Muscle layer of colon (tissue), 2 donors: ENCODE results near the gene VPS33B.

ENCODE experiments used
- H3K27ac ChIP-seq: one replicate; pipeline ENCODE4 v1.7.0; 2013; ENCODE audit warnings: low read depth, mild to moderate bottlenecking, low read length, moderate library complexity
- H3K27me3 ChIP-seq, 2 donors: one replicate each; pipeline ENCODE4 v1.7.0; 2013; ENCODE audit warnings: low read length in 2 of 2, mild to moderate bottlenecking in 2 of 2; ENCODE audit not compliant: insufficient read depth in 2 of 2, control insufficient read depth in 1 of 2
- H3K36me3 ChIP-seq: one replicate; pipeline ENCODE4 v1.7.0; 2013; ENCODE audit warnings: mild to moderate bottlenecking, low read length; ENCODE audit not compliant: insufficient read depth
- H3K4me1 ChIP-seq: one replicate; pipeline ENCODE4 v1.7.0; 2013; ENCODE audit warnings: mild to moderate bottlenecking, low read length; ENCODE audit not compliant: insufficient read depth
- H3K4me3 ChIP-seq, 2 donors: one replicate each; pipeline ENCODE4 v1.7.0; 2013; ENCODE audit warnings: low read length in 2 of 2, low read depth in 1 of 2, mild to moderate bottlenecking in 1 of 2, moderate library complexity in 1 of 2
- H3K9ac ChIP-seq: one replicate; pipeline ENCODE4 v1.7.0; 2013; ENCODE audit warnings: low read length
- H3K9me3 ChIP-seq: one replicate; pipeline ENCODE4 v1.7.0; 2013; ENCODE audit warnings: mild to moderate bottlenecking, low read length
- donor health status: abdominal sarcoma.
- donor health status: Adenocarcinoma of cecum.

VPS33B gene

DNA sequence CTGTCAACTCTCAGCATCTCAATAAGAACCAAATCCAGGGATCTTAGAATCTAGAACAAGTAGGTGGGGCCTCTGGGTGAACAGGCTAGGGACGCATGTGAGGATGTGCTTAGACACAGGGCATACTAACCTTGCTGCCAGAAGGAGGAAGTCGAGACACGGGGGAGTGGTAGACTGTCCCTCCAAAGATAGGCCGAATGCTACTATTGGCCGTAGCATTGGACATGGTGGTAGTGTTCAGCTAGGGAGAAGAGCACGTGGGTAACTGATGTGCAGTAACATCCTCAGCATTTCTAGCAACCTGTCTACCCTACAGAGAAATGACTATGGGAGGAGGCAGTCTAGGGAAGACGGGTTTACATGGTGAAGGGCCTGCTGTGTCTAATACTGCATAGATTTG lies 52.1 kb downstream of the VPS33B start:
- Histone ChIP-seq H3K27me3 (no peaks in the 10 kb centered on the region), H3K9me3 (no peaks in the 10 kb centered on the region), H3K27ac (no peak overlapping the region), H3K36me3 (peaks cover 15% of the 10 kb centered on the region), H3K4me3 (no peak overlapping the region), H3K4me1 (no peaks in the 10 kb centered on the region), H3K9ac (no peak overlapping the region)

DNA sequence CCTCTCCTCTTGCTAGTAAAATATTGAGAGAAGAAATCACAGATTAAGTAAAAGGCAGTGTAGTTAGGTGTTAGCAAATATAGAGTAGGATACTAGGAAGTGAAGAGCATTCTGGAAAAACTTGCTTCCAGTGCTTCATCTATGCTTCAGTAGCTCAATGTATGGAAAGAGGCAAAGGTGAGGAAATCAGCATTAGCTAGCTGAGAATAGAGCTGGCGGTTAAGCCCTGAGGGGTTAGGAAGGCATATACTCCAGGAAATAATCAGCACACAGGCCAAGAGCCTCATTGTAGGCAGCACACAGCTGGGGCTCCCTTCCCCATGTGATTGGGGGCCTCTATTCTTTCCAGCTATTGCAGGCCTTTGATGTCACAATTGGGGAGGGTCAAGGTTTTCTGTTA lies 54.0 kb downstream of the VPS33B start:
- Histone ChIP-seq H3K9me3 (no peaks in the 10 kb centered on the region), H3K27me3 (no peaks in the 10 kb centered on the region), H3K27ac (no peak overlapping the region), H3K4me1 (no peaks in the 10 kb centered on the region), H3K36me3 (peaks cover 15% of the 10 kb centered on the region), H3K4me3 (no peak overlapping the region), H3K9ac (no peak overlapping the region)

DNA sequence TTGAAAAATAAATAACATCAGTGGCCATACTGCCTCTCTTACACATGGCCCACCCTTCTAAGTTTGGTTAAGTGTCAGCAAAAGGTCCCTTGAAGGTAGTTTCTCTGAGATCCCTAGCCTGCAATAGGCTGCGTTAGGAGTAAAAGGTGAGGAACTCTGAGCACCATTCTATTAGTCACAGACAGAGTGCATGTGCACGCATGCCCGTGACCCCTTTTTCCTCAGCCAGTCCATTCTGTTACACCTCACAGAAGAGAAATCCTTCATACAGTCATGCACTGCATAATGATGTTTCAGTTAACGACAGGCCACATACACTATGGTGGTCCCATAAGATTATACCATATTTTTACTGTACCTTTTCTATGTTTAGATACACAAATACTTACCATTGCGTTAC lies 55.2 kb downstream of the VPS33B start:
- H3K4me1 ChIP-seq: no peaks in the 10 kb centered on the region
- no peak overlapping the region for H3K9ac ChIP-seq
- H3K27me3 ChIP-seq: no peaks in the 10 kb centered on the region
- peaks cover 25% of the 10 kb centered on the region for H3K36me3 ChIP-seq
- H3K9me3 ChIP-seq: no peaks in the 10 kb centered on the region
- no peak overlapping the region for H3K4me3 ChIP-seq
- H3K27ac ChIP-seq: no peak overlapping the region

DNA sequence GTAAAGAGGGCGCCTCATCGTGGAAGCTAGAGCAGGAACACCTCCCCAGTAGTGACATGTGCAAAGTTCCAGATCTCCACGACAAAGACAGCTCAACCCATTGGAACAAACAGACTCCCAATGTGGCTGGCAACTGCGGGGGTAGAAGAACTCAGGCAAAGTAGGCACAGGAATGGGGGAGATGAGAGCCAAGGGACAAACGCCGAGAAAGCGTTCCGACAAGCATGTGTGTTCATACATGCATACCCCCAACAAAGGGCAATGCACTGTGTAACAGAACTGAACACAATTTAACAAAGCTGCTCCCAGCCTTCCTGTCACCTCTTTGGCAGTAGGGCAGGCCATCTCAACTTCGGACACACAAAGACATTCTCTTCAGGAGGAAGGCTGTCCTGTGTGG lies 56.1 kb downstream of the VPS33B start:
- Histone ChIP-seq H3K27ac (no peak overlapping the region), H3K4me3 (no peak overlapping the region), H3K9ac (no peak overlapping the region), H3K36me3 (peaks cover 34% of the 10 kb centered on the region), H3K27me3 (no peaks in the 10 kb centered on the region), H3K4me1 (no peaks in the 10 kb centered on the region), H3K9me3 (no peaks in the 10 kb centered on the region)

DNA sequence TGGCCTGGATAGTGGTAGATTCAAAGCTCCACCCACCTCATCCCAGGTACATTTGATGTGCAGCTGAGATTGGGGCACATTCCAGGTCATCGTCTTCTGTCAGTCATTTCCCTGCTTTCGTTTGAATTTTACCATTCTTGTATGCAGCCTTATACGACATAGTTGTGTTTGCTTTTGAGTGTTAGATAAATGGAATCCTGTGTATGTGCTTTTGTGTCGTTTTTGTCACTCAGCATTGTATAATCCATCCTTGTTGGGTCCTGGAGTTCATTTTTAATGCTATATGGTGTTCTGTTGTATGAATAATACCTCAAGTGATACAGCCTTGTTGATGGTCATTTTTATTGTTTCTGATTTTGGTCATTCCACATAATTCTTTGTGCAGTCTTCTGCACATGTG lies 60.4 kb downstream of the VPS33B start:
- Histone ChIP-seq H3K27me3 (no peaks in the 10 kb centered on the region), H3K4me1 (peaks cover 24% of the 10 kb centered on the region), H3K4me3 (no peak overlapping the region), H3K9ac (no peak overlapping the region), H3K27ac (no peak overlapping the region), H3K9me3 (no peaks in the 10 kb centered on the region), H3K36me3 (peaks cover 34% of the 10 kb centered on the region)

DNA sequence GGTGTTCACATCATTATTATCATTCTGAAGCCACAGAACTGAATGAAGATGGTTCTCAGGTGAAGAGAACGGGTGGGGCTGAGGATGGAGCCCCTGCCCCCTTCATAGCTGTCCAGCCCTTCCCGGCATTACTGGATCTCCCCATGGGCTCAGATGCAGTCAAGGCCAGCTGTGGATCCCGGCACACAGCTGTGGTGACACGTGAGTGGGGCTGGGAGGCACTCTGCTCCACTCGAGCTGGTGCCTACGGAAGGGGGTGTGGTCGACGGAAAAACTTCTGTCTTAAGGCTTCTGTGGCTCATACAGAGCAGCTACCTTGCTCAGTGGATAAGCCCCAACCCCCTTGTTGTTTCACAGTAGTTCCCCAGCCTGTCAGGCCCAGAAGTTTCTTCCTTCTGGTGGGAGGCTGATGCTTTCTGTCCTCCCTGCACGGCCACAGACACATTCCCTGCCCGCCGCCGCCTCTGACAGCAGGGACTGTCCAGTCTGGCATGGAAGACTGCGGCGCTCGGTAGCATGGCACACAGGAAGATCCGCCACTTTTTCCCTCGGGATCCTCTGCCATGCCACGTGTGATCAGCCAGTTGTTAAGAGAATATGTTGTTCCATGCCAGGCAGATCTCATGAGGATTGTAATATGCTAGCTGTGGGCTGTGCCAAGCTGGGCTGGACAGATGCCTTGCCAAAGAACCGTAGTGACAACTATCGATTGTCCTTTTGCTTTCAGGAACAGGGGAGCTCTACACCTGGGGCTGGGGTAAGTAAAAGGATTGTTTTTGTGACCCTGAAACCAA lies 61.9 kb downstream of the VPS33B start:
- Histone ChIP-seq H3K9me3 (no peaks in the 10 kb centered on the region), H3K36me3 (peaks cover 26% of the 10 kb centered on the region), H3K4me1 (peaks cover 34% of the 10 kb centered on the region), H3K9ac (no peak overlapping the region), H3K27ac (peak overlapping the region; percentile 16), H3K4me3 (no peak overlapping the region), H3K27me3 (no peaks in the 10 kb centered on the region)

DNA sequence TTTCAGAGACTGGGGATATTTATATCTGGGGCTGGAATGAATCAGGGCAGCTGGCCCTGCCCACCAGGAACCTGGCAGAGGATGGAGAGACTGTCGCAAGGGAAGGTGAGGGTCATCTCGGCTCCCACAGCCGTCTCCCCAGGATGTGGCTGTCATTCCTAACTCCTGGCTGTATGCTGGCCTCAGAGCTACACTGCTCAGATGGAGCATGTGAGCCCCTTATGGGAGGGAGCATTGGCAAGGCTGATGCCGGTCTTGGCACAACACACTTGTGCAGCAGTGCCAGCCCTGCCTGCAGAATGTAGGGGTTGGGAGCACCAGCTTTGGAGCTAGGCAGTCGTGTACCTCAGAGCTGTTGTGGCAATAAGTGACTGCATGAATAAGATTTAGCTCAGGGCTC lies 62.5 kb downstream of the VPS33B start:
- Histone ChIP-seq H3K36me3 (peaks cover 26% of the 10 kb centered on the region), H3K4me1 (peaks cover 38% of the 10 kb centered on the region), H3K27ac (no peak overlapping the region), H3K9ac (peak overlapping the region; percentile 35), H3K9me3 (no peaks in the 10 kb centered on the region), H3K27me3 (no peaks in the 10 kb centered on the region), H3K4me3 (no peak overlapping the region)

DNA sequence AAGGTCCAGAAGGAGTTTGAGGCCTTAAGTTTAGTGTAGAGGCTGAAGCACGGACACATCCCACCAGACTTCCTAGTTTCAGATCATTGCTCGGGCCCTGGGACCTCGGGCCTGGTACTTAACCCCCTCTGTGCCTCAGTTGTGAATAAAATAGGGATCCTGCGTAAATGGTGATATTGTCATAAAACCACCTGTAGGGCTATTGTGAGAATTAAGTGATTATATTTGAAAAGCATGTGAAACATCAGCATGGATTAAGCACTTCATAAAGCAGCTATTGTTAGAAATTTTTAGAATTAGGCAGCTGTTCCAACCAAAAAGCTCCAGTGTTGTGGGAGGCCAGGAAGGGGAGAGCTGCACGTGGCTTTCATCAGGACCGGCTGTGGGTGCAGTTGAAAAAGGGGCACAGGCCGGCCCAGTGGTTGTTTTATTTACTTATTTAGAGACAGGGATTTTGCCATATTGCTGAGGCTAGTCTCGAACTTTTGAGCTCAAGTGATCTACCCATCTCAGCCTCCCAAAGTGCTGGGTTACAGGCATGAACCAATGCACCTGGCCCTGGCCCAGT lies 63.3 kb downstream of the VPS33B start:
- H3K4me1 ChIP-seq: peaks cover 38% of the 10 kb centered on the region
- H3K9ac ChIP-seq: peak overlapping the region; percentile 35
- H3K9me3 ChIP-seq: no peaks in the 10 kb centered on the region
- no peak overlapping the region for H3K27ac ChIP-seq
- H3K36me3 ChIP-seq: peaks cover 26% of the 10 kb centered on the region
- no peaks in the 10 kb centered on the region for H3K27me3 ChIP-seq
- no peak overlapping the region for H3K4me3 ChIP-seq

DNA sequence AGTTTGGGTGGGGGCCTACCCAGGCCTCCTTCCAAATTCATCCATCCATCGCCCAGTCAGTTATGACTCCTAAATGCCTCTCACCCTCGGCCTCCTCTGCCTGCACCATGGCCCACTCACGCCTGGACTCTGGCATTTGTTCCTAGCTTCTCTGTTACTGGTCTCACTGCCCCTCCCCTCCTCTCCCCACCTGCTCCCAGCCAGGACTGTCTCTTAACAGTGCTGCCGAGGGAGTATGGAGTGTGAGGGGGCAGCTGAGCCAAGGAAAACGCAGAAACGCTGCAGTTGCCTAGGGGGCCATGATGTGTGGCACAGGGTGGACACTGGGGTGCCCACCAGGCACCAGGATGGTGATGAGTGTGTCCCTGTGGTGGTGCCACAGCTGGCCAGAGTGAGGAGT lies 64.6 kb downstream of the VPS33B start:
- Histone ChIP-seq H3K27ac (no peak overlapping the region), H3K4me3 (peak overlapping the region; percentile 24 to 73), H3K27me3 (no peaks in the 10 kb centered on the region), H3K36me3 (peaks cover 33% of the 10 kb centered on the region), H3K9ac (peak overlapping the region; percentile 39), H3K9me3 (no peaks in the 10 kb centered on the region), H3K4me1 (peaks cover 38% of the 10 kb centered on the region)

DNA sequence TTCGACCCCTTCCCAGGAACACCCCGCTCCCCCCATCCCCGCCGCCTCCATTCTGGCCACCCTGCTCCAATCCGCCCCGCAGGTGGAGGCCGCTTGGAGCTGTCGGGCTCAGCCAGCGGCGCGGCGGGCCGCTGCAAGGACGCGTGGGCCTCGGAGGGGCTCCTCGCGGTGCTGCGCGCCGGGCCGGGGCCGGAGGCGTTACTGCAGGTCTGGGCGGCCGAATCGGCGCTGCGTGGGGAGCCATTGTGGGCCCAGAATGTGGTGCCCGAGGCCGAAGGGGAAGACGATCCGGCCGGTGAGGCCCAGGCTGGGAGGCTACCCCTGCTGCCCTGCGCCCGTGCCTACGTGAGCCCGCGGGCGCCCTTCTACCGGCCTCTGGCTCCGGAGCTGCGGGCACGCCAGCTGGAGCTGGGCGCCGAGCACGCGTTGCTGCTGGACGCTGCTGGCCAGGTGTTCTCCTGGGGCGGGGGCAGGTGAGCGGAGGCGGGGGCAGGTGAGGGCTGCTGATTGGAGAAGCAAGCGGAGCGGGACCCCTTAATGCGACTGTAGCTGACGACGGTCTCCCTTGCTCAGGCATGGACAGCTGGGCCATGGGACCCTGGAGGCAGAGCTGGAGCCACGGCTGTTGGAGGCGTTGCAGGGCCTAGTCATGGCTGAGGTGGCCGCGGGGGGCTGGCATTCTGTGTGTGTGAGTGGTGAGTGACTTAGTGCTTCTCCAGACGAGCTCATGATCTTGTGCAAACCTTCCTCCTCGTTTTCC lies 65.2 kb downstream of the VPS33B start:
- peak overlapping the region; percentile 39 for H3K9ac ChIP-seq

DNA sequence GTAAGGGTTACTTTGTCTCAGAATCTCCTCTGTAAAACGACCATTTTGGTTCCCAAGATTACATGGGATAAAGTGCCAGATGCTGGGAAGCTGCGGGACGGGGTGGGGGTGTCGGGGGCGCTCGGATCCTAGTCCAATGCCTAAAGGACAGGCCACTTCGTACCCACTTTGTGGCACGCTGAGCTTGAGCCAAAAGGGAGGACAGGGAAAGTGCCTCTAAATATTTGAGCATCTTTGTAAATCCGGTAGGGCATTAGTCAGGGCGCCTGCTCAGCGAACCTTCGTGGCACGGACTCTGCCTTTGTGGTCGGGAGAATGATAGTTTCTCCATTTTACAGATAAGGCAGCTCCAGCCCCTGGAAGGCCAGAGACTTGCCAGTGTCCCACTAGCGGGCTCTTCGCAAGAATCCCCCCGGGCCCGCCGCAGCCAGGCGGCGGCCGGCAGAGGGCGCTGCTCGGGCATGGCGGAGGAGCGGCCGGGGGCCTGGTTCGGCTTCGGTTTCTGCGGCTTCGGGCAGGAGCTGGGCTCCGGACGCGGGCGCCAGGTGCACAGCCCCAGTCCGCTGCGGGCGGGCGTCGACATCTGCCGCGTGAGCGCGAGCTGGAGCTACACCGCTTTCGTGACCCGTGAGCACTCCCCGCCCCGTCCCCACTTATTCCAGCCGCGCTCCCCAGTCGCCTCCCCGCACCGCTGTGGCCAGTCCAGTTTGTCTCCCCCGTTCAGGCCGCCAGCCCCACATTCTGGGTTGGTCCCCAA lies 65.9 kb downstream of the VPS33B start:
- H3K9ac ChIP-seq: no peak overlapping the region
- no peaks in the 10 kb centered on the region for H3K27me3 ChIP-seq
- H3K9me3 ChIP-seq: no peaks in the 10 kb centered on the region
- H3K27ac ChIP-seq: peak overlapping the region; percentile 12
- peaks cover 38% of the 10 kb centered on the region for H3K4me1 ChIP-seq
- H3K4me3 ChIP-seq: peak overlapping the region; percentile 24 to 73
- H3K36me3 ChIP-seq: peaks cover 33% of the 10 kb centered on the region

More for the DNA sequence above, 65.2 kb downstream of the VPS33B start:
- Histone ChIP-seq H3K27ac (peak overlapping the region; percentile 12), H3K27me3 (no peaks in the 10 kb centered on the region), H3K4me3 (peak overlapping the region; percentile 24 to 73), H3K4me1 (peaks cover 38% of the 10 kb centered on the region), H3K9me3 (no peaks in the 10 kb centered on the region), H3K36me3 (peaks cover 33% of the 10 kb centered on the region)
